Measurements from ENCODE around the gene ACAP1. TPM values are rescaled to one million over a fixed set of nuclear protein-coding genes. Genes with fewer than 3 reads are reported as not detected.
A peak's percentile ranks its signal among the peaks of the same experiment; 100 is the strongest.

ACAP1 gene
- total RNA-seq, 1 donor from 2014 or later = 0.81 TPM

GRCh38 chr17:7312432-7313087 is 23.8 kb upstream of the ACAP1 start:
- TF ChIP-seq, protein P1, sequence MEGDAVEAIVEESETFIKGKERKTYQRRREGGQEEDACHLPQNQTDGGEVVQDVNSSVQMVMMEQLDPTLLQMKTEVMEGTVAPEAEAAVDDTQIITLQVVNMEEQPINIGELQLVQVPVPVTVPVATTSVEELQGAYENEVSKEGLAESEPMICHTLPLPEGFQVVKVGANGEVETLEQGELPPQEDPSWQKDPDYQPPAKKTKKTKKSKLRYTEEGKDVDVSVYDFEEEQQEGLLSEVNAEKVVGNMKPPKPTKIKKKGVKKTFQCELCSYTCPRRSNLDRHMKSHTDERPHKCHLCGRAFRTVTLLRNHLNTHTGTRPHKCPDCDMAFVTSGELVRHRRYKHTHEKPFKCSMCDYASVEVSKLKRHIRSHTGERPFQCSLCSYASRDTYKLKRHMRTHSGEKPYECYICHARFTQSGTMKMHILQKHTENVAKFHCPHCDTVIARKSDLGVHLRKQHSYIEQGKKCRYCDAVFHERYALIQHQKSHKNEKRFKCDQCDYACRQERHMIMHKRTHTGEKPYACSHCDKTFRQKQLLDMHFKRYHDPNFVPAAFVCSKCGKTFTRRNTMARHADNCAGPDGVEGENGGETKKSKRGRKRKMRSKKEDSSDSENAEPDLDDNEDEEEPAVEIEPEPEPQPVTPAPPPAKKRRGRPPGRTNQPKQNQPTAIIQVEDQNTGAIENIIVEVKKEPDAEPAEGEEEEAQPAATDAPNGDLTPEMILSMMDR (conservative IDR thresholded peaks at IDR 0.05; ENCODE audit: low read depth, low read length) = no peak
- DNase-seq (ENCODE audit: low read depth) = no peak
- no peak overlapping the region for H3K4me3 ChIP-seq (ENCODE audit: low read depth, low read length)

GRCh38 chr17:7313088-7313889 is 23.0 kb upstream of the ACAP1 start:
- H3K4me3 ChIP-seq (ENCODE audit: low read depth, low read length) = peak overlapping the region; percentile 86
- TF ChIP-seq, protein P1 (conservative IDR thresholded peaks at IDR 0.05; ENCODE audit: low read depth, low read length) = peak; percentile 19
- DNase-seq (ENCODE audit: low read depth) = no peak

GRCh38 chr17:7313890-7314718 is 22.2 kb upstream of the ACAP1 start:
- no peak for DNase-seq (ENCODE audit: low read depth)
- TF ChIP-seq, protein P1 (conservative IDR thresholded peaks at IDR 0.05; ENCODE audit: low read depth, low read length) = no peak
- peak overlapping the region; percentile 86 for H3K4me3 ChIP-seq (ENCODE audit: low read depth, low read length)

GRCh38 chr17:7314719-7315569 is 21.4 kb upstream of the ACAP1 start, which contains the start of gene GPS2:
TSS of gene GPS2 (minus strand) at chr17:7315360. CDS start at chr17:7315052, 308 bp downstream.
- TF ChIP-seq, protein P1 (conservative IDR thresholded peaks at IDR 0.05; ENCODE audit: low read depth, low read length) = no peak
- H3K4me3 ChIP-seq (ENCODE audit: low read depth, low read length) = peak within 1 kb of the TSS; percentile 86
- no peak for DNase-seq (ENCODE audit: low read depth)

GRCh38 chr17:7315570-7316235 is 20.6 kb upstream of the ACAP1 start:
- no peak for DNase-seq (ENCODE audit: low read depth)
- TF ChIP-seq, protein P1 (conservative IDR thresholded peaks at IDR 0.05; ENCODE audit: low read depth, low read length) = no peak

More at GRCh38 chr17:7315570-7316235, 20.6 kb upstream of the ACAP1 start:
- peak overlapping the region; percentile 86 for H3K4me3 ChIP-seq (ENCODE audit: low read depth, low read length)

All from epithelial cell of proximal tubule (primary cell).